ENCODE results near the gene HK3.

HK3 gene

GRCh38 chr5:176846335-176847140 is 52.6 kb downstream of the HK3 start:
- H3K4me1 ChIP-seq (ENCODE audit: control insufficient read depth in 1 of 2, insufficient read depth in 2 of 2, low read length in 2 of 2), result no peaks in the 10 kb centered on the region
- H3K36me3 ChIP-seq (ENCODE audit: control insufficient read depth in 1 of 2, insufficient read depth in 2 of 2, low read length in 2 of 2), result no peaks in the 10 kb centered on the region
- H3K27ac ChIP-seq (ENCODE audit: low read length), result no peak overlapping the region
- no peak overlapping the region for H3K4me3 ChIP-seq (ENCODE audit: low read depth in 1 of 2, low read length in 2 of 2)
- no peaks in the 10 kb centered on the region for H3K9me3 ChIP-seq (ENCODE audit: control insufficient read depth in 1 of 2, low read length in 2 of 2)
- H3K27me3 ChIP-seq (ENCODE audit: low read depth, low read length), result peaks cover 6% of the 10 kb centered on the region

GRCh38 chr5:176845392-176845713 is 53.8 kb downstream of the HK3 start:
- H3K4me3 ChIP-seq (ENCODE audit: low read depth in 1 of 2, low read length in 2 of 2), result no peak overlapping the region
- no peaks in the 10 kb centered on the region for H3K36me3 ChIP-seq (ENCODE audit: control insufficient read depth in 1 of 2, insufficient read depth in 2 of 2, low read length in 2 of 2)
- no peaks in the 10 kb centered on the region for H3K9me3 ChIP-seq (ENCODE audit: control insufficient read depth in 1 of 2, low read length in 2 of 2)
- H3K27me3 ChIP-seq (ENCODE audit: low read depth, low read length), result peaks cover 6% of the 10 kb centered on the region
- no peak overlapping the region for H3K27ac ChIP-seq (ENCODE audit: low read length)
- no peaks in the 10 kb centered on the region for H3K4me1 ChIP-seq (ENCODE audit: control insufficient read depth in 1 of 2, insufficient read depth in 2 of 2, low read length in 2 of 2)

- no peak overlapping the region for H3K27ac ChIP-seq (ENCODE audit: low read length)
These were observed 54.3 kb downstream of the HK3 start for GRCh38 chr5:176844706-176845391.

GRCh38 chr5:176844281-176844680 is 54.9 kb downstream of the HK3 start:
- H3K36me3 ChIP-seq (ENCODE audit: control insufficient read depth in 1 of 2, insufficient read depth in 2 of 2, low read length in 2 of 2), result no peaks in the 10 kb centered on the region
- H3K27ac ChIP-seq (ENCODE audit: low read length), result no peak overlapping the region
- no peak overlapping the region for H3K4me3 ChIP-seq (ENCODE audit: low read depth in 1 of 2, low read length in 2 of 2)
- no peaks in the 10 kb centered on the region for H3K9me3 ChIP-seq (ENCODE audit: control insufficient read depth in 1 of 2, low read length in 2 of 2)
- H3K27me3 ChIP-seq (ENCODE audit: low read depth, low read length), result peaks cover 6% of the 10 kb centered on the region
- H3K4me1 ChIP-seq (ENCODE audit: control insufficient read depth in 1 of 2, insufficient read depth in 2 of 2, low read length in 2 of 2), result no peaks in the 10 kb centered on the region

More at GRCh38 chr5:176844706-176845391, 54.3 kb downstream of the HK3 start:
- Histone ChIP-seq H3K4me3 (ENCODE audit: low read depth in 1 of 2, low read length in 2 of 2) (no peak overlapping the region), H3K36me3 (ENCODE audit: control insufficient read depth in 1 of 2, insufficient read depth in 2 of 2, low read length in 2 of 2) (no peaks in the 10 kb centered on the region), H3K4me1 (ENCODE audit: control insufficient read depth in 1 of 2, insufficient read depth in 2 of 2, low read length in 2 of 2) (no peaks in the 10 kb centered on the region), H3K9me3 (ENCODE audit: control insufficient read depth in 1 of 2, low read length in 2 of 2) (no peaks in the 10 kb centered on the region), H3K27me3 (ENCODE audit: low read depth, low read length) (peaks cover 6% of the 10 kb centered on the region)

GRCh38 chr5:176843673-176844072 is 55.5 kb downstream of the HK3 start:
- Histone ChIP-seq H3K36me3 (ENCODE audit: control insufficient read depth in 1 of 2, insufficient read depth in 2 of 2, low read length in 2 of 2) (no peaks in the 10 kb centered on the region), H3K27ac (ENCODE audit: low read length) (no peak overlapping the region), H3K9me3 (ENCODE audit: control insufficient read depth in 1 of 2, low read length in 2 of 2) (no peaks in the 10 kb centered on the region), H3K4me3 (ENCODE audit: low read depth in 1 of 2, low read length in 2 of 2) (no peak overlapping the region), H3K4me1 (ENCODE audit: control insufficient read depth in 1 of 2, insufficient read depth in 2 of 2, low read length in 2 of 2) (no peaks in the 10 kb centered on the region), H3K27me3 (ENCODE audit: low read depth, low read length) (peaks cover 6% of the 10 kb centered on the region)

GRCh38 chr5:176837707-176838115 is 61.4 kb downstream of the HK3 start:
- H3K36me3 ChIP-seq (ENCODE audit: control insufficient read depth in 1 of 2, insufficient read depth in 2 of 2, low read length in 2 of 2), result no peaks in the 10 kb centered on the region
- no peaks in the 10 kb centered on the region for H3K27me3 ChIP-seq (ENCODE audit: low read depth, low read length)
- H3K4me1 ChIP-seq (ENCODE audit: control insufficient read depth in 1 of 2, insufficient read depth in 2 of 2, low read length in 2 of 2), result no peaks in the 10 kb centered on the region
- no peaks in the 10 kb centered on the region for H3K9me3 ChIP-seq (ENCODE audit: control insufficient read depth in 1 of 2, low read length in 2 of 2)
- H3K4me3 ChIP-seq (ENCODE audit: low read depth in 1 of 2, low read length in 2 of 2), result no peak overlapping the region
- H3K27ac ChIP-seq (ENCODE audit: low read length), result no peak overlapping the region

- no peaks in the 10 kb centered on the region for H3K4me1 ChIP-seq (ENCODE audit: control insufficient read depth in 1 of 2, insufficient read depth in 2 of 2, low read length in 2 of 2)
- no peak overlapping the region for H3K27ac ChIP-seq (ENCODE audit: low read length)
- H3K36me3 ChIP-seq (ENCODE audit: control insufficient read depth in 1 of 2, insufficient read depth in 2 of 2, low read length in 2 of 2), result no peaks in the 10 kb centered on the region
- no peaks in the 10 kb centered on the region for H3K9me3 ChIP-seq (ENCODE audit: control insufficient read depth in 1 of 2, low read length in 2 of 2)
- H3K4me3 ChIP-seq (ENCODE audit: low read depth in 1 of 2, low read length in 2 of 2), result no peak overlapping the region
- H3K27me3 ChIP-seq (ENCODE audit: low read depth, low read length), result no peaks in the 10 kb centered on the region
These were observed 62.1 kb downstream of the HK3 start for GRCh38 chr5:176836811-176837706.

GRCh38 chr5:176835918-176836317 is 63.2 kb downstream of the HK3 start:
- Histone ChIP-seq H3K4me1 (ENCODE audit: control insufficient read depth in 1 of 2, insufficient read depth in 2 of 2, low read length in 2 of 2) (no peaks in the 10 kb centered on the region), H3K27me3 (ENCODE audit: low read depth, low read length) (no peaks in the 10 kb centered on the region), H3K9me3 (ENCODE audit: control insufficient read depth in 1 of 2, low read length in 2 of 2) (no peaks in the 10 kb centered on the region), H3K36me3 (ENCODE audit: control insufficient read depth in 1 of 2, insufficient read depth in 2 of 2, low read length in 2 of 2) (no peaks in the 10 kb centered on the region), H3K4me3 (ENCODE audit: low read depth in 1 of 2, low read length in 2 of 2) (no peak overlapping the region), H3K27ac (ENCODE audit: low read length) (no peak overlapping the region)

GRCh38 chr5:176833286-176833685 is 65.9 kb downstream of the HK3 start:
- Histone ChIP-seq H3K27ac (ENCODE audit: low read length) (no peak overlapping the region), H3K27me3 (ENCODE audit: low read depth, low read length) (no peaks in the 10 kb centered on the region), H3K4me3 (ENCODE audit: low read depth in 1 of 2, low read length in 2 of 2) (no peak overlapping the region)

GRCh38 chr5:176832162-176832561 is 67.0 kb downstream of the HK3 start:
- Histone ChIP-seq H3K9me3 (ENCODE audit: control insufficient read depth in 1 of 2, low read length in 2 of 2) (no peaks in the 10 kb centered on the region), H3K4me1 (ENCODE audit: control insufficient read depth in 1 of 2, insufficient read depth in 2 of 2, low read length in 2 of 2) (no peaks in the 10 kb centered on the region), H3K4me3 (ENCODE audit: low read depth in 1 of 2, low read length in 2 of 2) (no peak overlapping the region), H3K27ac (ENCODE audit: low read length) (no peak overlapping the region), H3K36me3 (ENCODE audit: control insufficient read depth in 1 of 2, insufficient read depth in 2 of 2, low read length in 2 of 2) (no peaks in the 10 kb centered on the region), H3K27me3 (ENCODE audit: low read depth, low read length) (no peaks in the 10 kb centered on the region)

More at GRCh38 chr5:176833286-176833685, 65.9 kb downstream of the HK3 start:
- H3K36me3 ChIP-seq (ENCODE audit: control insufficient read depth in 1 of 2, insufficient read depth in 2 of 2, low read length in 2 of 2), result no peaks in the 10 kb centered on the region
- no peaks in the 10 kb centered on the region for H3K9me3 ChIP-seq (ENCODE audit: control insufficient read depth in 1 of 2, low read length in 2 of 2)
- H3K4me1 ChIP-seq (ENCODE audit: control insufficient read depth in 1 of 2, insufficient read depth in 2 of 2, low read length in 2 of 2), result no peaks in the 10 kb centered on the region

- Histone ChIP-seq H3K36me3 (ENCODE audit: control insufficient read depth in 1 of 2, insufficient read depth in 2 of 2, low read length in 2 of 2) (no peaks in the 10 kb centered on the region), H3K4me1 (ENCODE audit: control insufficient read depth in 1 of 2, insufficient read depth in 2 of 2, low read length in 2 of 2) (no peaks in the 10 kb centered on the region), H3K9me3 (ENCODE audit: control insufficient read depth in 1 of 2, low read length in 2 of 2) (no peaks in the 10 kb centered on the region), H3K27ac (ENCODE audit: low read length) (no peak overlapping the region), H3K27me3 (ENCODE audit: low read depth, low read length) (no peaks in the 10 kb centered on the region), H3K4me3 (ENCODE audit: low read depth in 1 of 2, low read length in 2 of 2) (no peak overlapping the region)
These were observed 67.7 kb downstream of the HK3 start for GRCh38 chr5:176831425-176831824.

Data from muscle layer of duodenum (tissue), 2 donors.